Measurements from ENCODE around the gene GFM2. TPM values are rescaled to one million over a fixed set of nuclear protein-coding genes. Genes with fewer than 3 reads are reported as not detected.
A peak's percentile ranks its signal among the peaks of the same experiment; 100 is the strongest.

The GFM2 gene
- total and polyA plus RNA-seq, 2 of the 13 experiments (the other 11 are each of a cell fraction or from before 2014, with no cell fraction given), result 22.0 to 41.6 TPM

- TF ChIP-seq DNMT3B (CRISPR knock-in tag; conservative IDR thresholded peaks at IDR 0.05) (no peak; the same call in 1 of the 2 replicates), ZNF570 (CRISPR knock-in tag; IDR thresholded peaks at IDR 0.05; ENCODE audit: borderline replicate concordance) (no peak), TRAFD1 (CRISPR knock-in tag; IDR thresholded peaks at IDR 0.05; ENCODE audit: borderline replicate concordance) (peak; percentile 93; the same call in 1 of the 2 replicates), ZNF710 (CRISPR knock-in tag; IDR thresholded peaks at IDR 0.05; ENCODE audit: borderline replicate concordance) (peak; percentile 63; the same call in 1 of the 2 replicates), FOXO4 (CRISPR knock-in tag; conservative IDR thresholded peaks at IDR 0.05) (no peak), MAFK (conservative IDR thresholded peaks at IDR 0.05 in 1 of 2, IDR thresholded peaks at IDR 0.05 in 1 of 2; ENCODE audit: low read length in 2 of 2) (no peak), ZNF337 (CRISPR knock-in tag; IDR thresholded peaks at IDR 0.05; ENCODE audit: borderline replicate concordance, low read depth) (peak; percentile 93; the same call in 1 of the 2 replicates), EP300 (IDR thresholded peaks at IDR 0.05; ENCODE audit: low read depth in 2 of 2, low read length in 2 of 2) (peak in 1 of 2 experiments; percentile 33; a peak in 1 of 4 replicates), EP300 (CRISPR knock-in tag; IDR thresholded peaks at IDR 0.05; ENCODE audit: borderline replicate concordance) (peak; percentile 61), SNAPC5 (CRISPR knock-in tag; IDR thresholded peaks at IDR 0.05; ENCODE audit: borderline replicate concordance) (0 out of 2 replicates have a peak, but pooled peaks have one; percentile 41), ZNF839 (CRISPR knock-in tag; IDR thresholded peaks at IDR 0.05; ENCODE audit: borderline replicate concordance) (peak; percentile 85; the same call in 1 of the 2 replicates), ZNF143 (CRISPR knock-in tag; IDR thresholded peaks at IDR 0.05) (peak; percentile 85), ZNF850 (CRISPR knock-in tag; conservative IDR thresholded peaks at IDR 0.05) (no peak), MBNL3 (CRISPR knock-in tag; conservative IDR thresholded peaks at IDR 0.05) (no peak; the same call in 1 of the 2 replicates), ZBTB2 (CRISPR knock-in tag; IDR thresholded peaks at IDR 0.05; ENCODE audit: low read depth) (no peak), ZNF44 (CRISPR knock-in tag; IDR thresholded peaks at IDR 0.05) (0 out of 2 replicates have a peak, but pooled peaks have one; percentile 83), MXD4 (CRISPR knock-in tag; IDR thresholded peaks at IDR 0.05) (peak; percentile 87), ISX (CRISPR knock-in tag; conservative IDR thresholded peaks at IDR 0.05) (peak; percentile 35; the same call in 1 of the 2 replicates), ZSCAN21 (CRISPR knock-in tag; IDR thresholded peaks at IDR 0.05; ENCODE audit: borderline replicate concordance) (peak; percentile 91), ATF2 (CRISPR knock-in tag; IDR thresholded peaks at IDR 0.05) (peak; percentile 81)
Measured at GRCh38 chr5:74766849-74767578, at the start of gene GFM2, which contains the start of gene NSA2 (continued).
